Loucy (cell line): ENCODE data around the gene NKX6-2.

Experiments used
- H2AFZ ChIP-seq: fragments of 200-600 bp; sonication (generic); 2 replicates; pipeline ENCODE4 v1.6.0; 2016; ENCODE audit warnings: antibody characterized with exemption, mild to moderate bottlenecking, low read length, moderate library complexity
- H3F3A ChIP-seq: fragments of 200-600 bp; 2 replicates; pipeline ENCODE4 v1.6.0; 2016; ENCODE audit warnings: antibody characterized with exemption, low read depth, mild to moderate bottlenecking
- H3K27me3 ChIP-seq: fragments of 200-600 bp; sonication (generic); 2 replicates; pipeline ENCODE4 v1.6.1; 2014; ENCODE audit warnings: low read length, mild to moderate bottlenecking; ENCODE audit not compliant: insufficient read depth, poor library complexity, severe bottlenecking
- H3K36me3 ChIP-seq: fragments of 200-600 bp; sonication (generic); 2 replicates; pipeline ENCODE4 v1.6.1; 2016; ENCODE audit warnings: low read length; ENCODE audit not compliant: insufficient read depth
- H3K4me1 ChIP-seq: fragments of 200-600 bp; sonication (generic); 2 replicates; pipeline ENCODE4 v1.5.1; 2014; ENCODE audit warnings: low read length, mild to moderate bottlenecking; ENCODE audit not compliant: insufficient read depth, poor library complexity, severe bottlenecking
- H3K4me2 ChIP-seq: fragments of 200-600 bp; sonication (generic); 2 replicates; pipeline ENCODE4 v1.6.0; 2014; ENCODE audit warnings: antibody characterized with exemption, low read length, low read depth, mild to moderate bottlenecking; ENCODE audit not compliant: poor library complexity, severe bottlenecking
- H3K4me3 ChIP-seq: fragments of 200-600 bp; sonication (generic); 2 replicates; pipeline ENCODE4 v1.5.1; 2014; ENCODE audit warnings: low read length, mild to moderate bottlenecking, mixed read lengths; ENCODE audit not compliant: poor library complexity, severe bottlenecking
- H3K79me2 ChIP-seq: fragments of 200-600 bp; sonication (generic); 2 replicates; pipeline ENCODE4 v1.6.1; 2014; ENCODE audit warnings: low read length; ENCODE audit not compliant: insufficient read depth
- H3K9ac ChIP-seq: fragments of 200-600 bp; sonication (generic); 2 replicates; pipeline ENCODE4 v1.6.0; 2014; ENCODE audit warnings: mild to moderate bottlenecking, low read depth, low read length, moderate library complexity; ENCODE audit not compliant: poor library complexity, severe bottlenecking
- H3K9me2 ChIP-seq: fragments of 200-600 bp; sonication (generic); replicated peaks from 2 replicates; pipeline ENCODE4 v1.6.1; 2016; ENCODE audit warnings: low read depth, low read length, mixed read lengths
- H3K9me3 ChIP-seq: fragments of 200-600 bp; sonication (generic); 2 replicates; pipeline ENCODE4 v1.6.1; 2014; ENCODE audit warnings: mild to moderate bottlenecking, antibody characterized with exemption, low read length, low read depth; ENCODE audit not compliant: insufficient read depth
- H4K20me1 ChIP-seq: fragments of 200-600 bp; sonication (generic); 2 replicates; pipeline ENCODE4 v1.6.0; 2014; ENCODE audit warnings: antibody characterized with exemption, low read length, mild to moderate bottlenecking; ENCODE audit not compliant: insufficient read depth, poor library complexity, severe bottlenecking
- CTCF ChIP-seq: fragments of 200-600 bp; sonication (generic); conservative IDR thresholded peaks from 2 replicates; pipeline ENCODE4 v1.5.1; 2014; ENCODE audit warnings: mild to moderate bottlenecking, antibody characterized with exemption, low read length
- EZH2phosphoT487 ChIP-seq: fragments of 200-600 bp; IDR thresholded peaks from 2 replicates; pipeline ENCODE4 v1.6.1; 2018; ENCODE audit warnings: antibody characterized with exemption, mild to moderate bottlenecking, moderate library complexity, borderline replicate concordance

NKX6-2 gene

GRCh38 chr10:132796846-132797245 lies 10.9 kb upstream of the NKX6-2 start:
- H3K9ac ChIP-seq = no peak overlapping the region
- no peak overlapping the region for H3K4me2 ChIP-seq
- no peaks in the 10 kb centered on the region for H3K27me3 ChIP-seq
- no peaks in the 10 kb centered on the region for H3F3A ChIP-seq
- H3K36me3 ChIP-seq = no peaks in the 10 kb centered on the region
- no peaks in the 10 kb centered on the region for H3K79me2 ChIP-seq
- no peak for TF ChIP-seq EZH2phosphoT487
- no peak for TF ChIP-seq CTCF
- no peak overlapping the region for H2AFZ ChIP-seq
- H4K20me1 ChIP-seq = no peaks in the 10 kb centered on the region
- H3K4me3 ChIP-seq = no peak overlapping the region
- no peaks in the 10 kb centered on the region for H3K9me2 ChIP-seq
- H3K4me1 ChIP-seq = no peaks in the 10 kb centered on the region
- H3K9me3 ChIP-seq = no peaks in the 10 kb centered on the region

GRCh38 chr10:132793871-132794849 lies 8.2 kb upstream of the NKX6-2 start:
- Histone ChIP-seq H3K4me3 (no peak overlapping the region), H4K20me1 (no peaks in the 10 kb centered on the region), H2AFZ (no peak overlapping the region), H3K36me3 (no peaks in the 10 kb centered on the region), H3K9me2 (no peaks in the 10 kb centered on the region), H3K9ac (no peak overlapping the region), H3F3A (no peaks in the 10 kb centered on the region), H3K9me3 (no peaks in the 10 kb centered on the region), H3K4me1 (no peaks in the 10 kb centered on the region), H3K27me3 (no peaks in the 10 kb centered on the region), H3K4me2 (no peak overlapping the region), H3K79me2 (no peaks in the 10 kb centered on the region)
- TF ChIP-seq CTCF (no peak), EZH2phosphoT487 (no peak)

- Histone ChIP-seq H2AFZ (no peak overlapping the region), H3K27me3 (no peaks in the 10 kb centered on the region), H3K9ac (no peak overlapping the region), H3K4me2 (no peak overlapping the region), H3F3A (no peaks in the 10 kb centered on the region), H3K36me3 (no peaks in the 10 kb centered on the region), H4K20me1 (no peaks in the 10 kb centered on the region), H3K79me2 (no peaks in the 10 kb centered on the region), H3K4me1 (no peaks in the 10 kb centered on the region), H3K4me3 (no peak overlapping the region), H3K9me2 (no peaks in the 10 kb centered on the region), H3K9me3 (no peaks in the 10 kb centered on the region)
- no peak for TF ChIP-seq CTCF
- TF ChIP-seq EZH2phosphoT487 = no peak
These were observed 7.3 kb upstream of the NKX6-2 start for GRCh38 chr10:132793213-132793612.
